MM.1S (cell line): ENCODE results near the gene TMTC2.

ENCODE experiments used
- DNase-seq: peaks from one replicate; pipeline ENCODE4 v3.0.0-alpha.2; 2015
- H2AFZ ChIP-seq: fragments of 300-600 bp; sonication (generic); 2 replicates; pipeline ENCODE4 v1.6.0; 2016; ENCODE audit warnings: antibody characterized with exemption, low read length
- H3F3A ChIP-seq: fragments of 300-600 bp; sonication (generic); 2 replicates; pipeline ENCODE4 v1.6.1; 2016; ENCODE audit warnings: mild to moderate bottlenecking, antibody characterized with exemption, low read length, moderate library complexity, mixed read lengths; ENCODE audit not compliant: insufficient read depth
- H3K27ac ChIP-seq: fragments of 300-600 bp; sonication (generic); 2 replicates; pipeline ENCODE4 v1.5.1; 2016; ENCODE audit warnings: mild to moderate bottlenecking, low read length
- H3K27me3 ChIP-seq: fragments of 300-600 bp; sonication (generic); replicated peaks from 2 replicates; pipeline ENCODE4 v1.6.0; 2016; ENCODE audit warnings: low read length; ENCODE audit not compliant: insufficient read depth
- H3K36me3 ChIP-seq: fragments of 300-600 bp; sonication (generic); replicated peaks from 2 replicates; pipeline ENCODE4 v1.6.1; 2016; ENCODE audit warnings: mild to moderate bottlenecking, low read length, mixed read lengths; ENCODE audit not compliant: insufficient read depth
- H3K4me1 ChIP-seq: fragments of 300-600 bp; sonication (generic); 2 replicates; pipeline ENCODE4 v1.6.1; 2016; ENCODE audit warnings: low read length, mixed read lengths
- H3K4me2 ChIP-seq: fragments of 300-600 bp; sonication (generic); 2 replicates; pipeline ENCODE4 v1.6.0; 2016; ENCODE audit warnings: low read depth, low read length
- H3K4me3 ChIP-seq: fragments of 300-600 bp; sonication (generic); 2 replicates; pipeline ENCODE4 v1.5.1; 2016; ENCODE audit warnings: low read length, mixed read lengths
- H3K79me2 ChIP-seq: fragments of 300-600 bp; sonication (generic); 2 replicates; pipeline ENCODE4 v1.6.1; 2016; ENCODE audit warnings: mixed run types, low read length, mixed read lengths
- H3K9ac ChIP-seq: fragments of 300-600 bp; sonication (generic); 2 replicates; pipeline ENCODE4 v1.6.1; 2016; ENCODE audit warnings: low read length, mixed read lengths
- H3K9me2 ChIP-seq: fragments of 300-600 bp; sonication (generic); replicated peaks from 2 replicates; pipeline ENCODE4 v1.6.1; 2016; ENCODE audit warnings: mild to moderate bottlenecking, low read length, mixed read lengths; ENCODE audit not compliant: insufficient read depth
- H3K9me3 ChIP-seq: fragments of 300-600 bp; sonication (generic); replicated peaks from 2 replicates; pipeline ENCODE4 v1.6.1; 2016; ENCODE audit warnings: mild to moderate bottlenecking, low read length, mixed read lengths; ENCODE audit not compliant: insufficient read depth
- H4K20me1 ChIP-seq: fragments of 300-600 bp; sonication (generic); 2 replicates; pipeline ENCODE4 v1.6.1; 2016; ENCODE audit warnings: mild to moderate bottlenecking, low read length, moderate library complexity, mixed read lengths; ENCODE audit not compliant: insufficient read depth
- CTCF ChIP-seq: fragments of 300-600 bp; sonication (generic); IDR thresholded peaks from 2 replicates; pipeline ENCODE4 v1.5.1; 2016; ENCODE audit warnings: antibody characterized with exemption, low read length, mixed read lengths
- EZH2 ChIP-seq: fragments of 300-600 bp; sonication (generic); optimal IDR thresholded peaks from 2 replicates; pipeline ENCODE3; 2017; ENCODE audit warnings: low read depth, mild to moderate bottlenecking, antibody characterized with exemption, low read length, mixed read lengths
- EZH2phosphoT487 ChIP-seq: fragments of 300-600 bp; sonication (generic); IDR thresholded peaks from 2 replicates; pipeline ENCODE4 v1.6.1; 2018; ENCODE audit warnings: antibody characterized with exemption, low read length

Gene TMTC2

GRCh38 chr12:82857276-82857675, 170.6 kb downstream of the TMTC2 start:
- H4K20me1 ChIP-seq, result no peaks in the 10 kb centered on the region
- H3K79me2 ChIP-seq, result no peaks in the 10 kb centered on the region
- no peak for TF ChIP-seq EZH2phosphoT487
- TF ChIP-seq EZH2, result no peak
- TF ChIP-seq CTCF, result no peak
- no peak overlapping the region for H3K4me3 ChIP-seq
- H3K9me3 ChIP-seq, result no peaks in the 10 kb centered on the region
- no peak overlapping the region for H2AFZ ChIP-seq
- no peak overlapping the region for H3K27ac ChIP-seq
- no peak overlapping the region for H3K4me2 ChIP-seq
- no peak overlapping the region for H3K9ac ChIP-seq
- H3K27me3 ChIP-seq, result no peaks in the 10 kb centered on the region
- H3K36me3 ChIP-seq, result no peaks in the 10 kb centered on the region
- no peaks in the 10 kb centered on the region for H3K4me1 ChIP-seq
- no peaks in the 10 kb centered on the region for H3K9me2 ChIP-seq
- DNase-seq, result no peak
- H3F3A ChIP-seq, result no peaks in the 10 kb centered on the region

- H3K9me2 ChIP-seq, result no peaks in the 10 kb centered on the region
- H3K27ac ChIP-seq, result no peak overlapping the region
- H3K4me3 ChIP-seq, result no peak overlapping the region
- H3K4me2 ChIP-seq, result no peak overlapping the region
- TF ChIP-seq CTCF (no peak), EZH2phosphoT487 (no peak), EZH2 (no peak)
- H3K27me3 ChIP-seq, result no peaks in the 10 kb centered on the region
- H4K20me1 ChIP-seq, result no peaks in the 10 kb centered on the region
- DNase-seq, result no peak
- H3K9ac ChIP-seq, result no peak overlapping the region
- no peaks in the 10 kb centered on the region for H3K9me3 ChIP-seq
- no peaks in the 10 kb centered on the region for H3K4me1 ChIP-seq
- H3K79me2 ChIP-seq, result no peaks in the 10 kb centered on the region
- H3F3A ChIP-seq, result no peaks in the 10 kb centered on the region
- no peaks in the 10 kb centered on the region for H3K36me3 ChIP-seq
- H2AFZ ChIP-seq, result no peak overlapping the region
These were observed 171.3 kb downstream of the TMTC2 start for GRCh38 chr12:82857911-82858533.

GRCh38 chr12:82858534-82858917, 171.8 kb downstream of the TMTC2 start:
- Histone ChIP-seq H3K9ac (no peak overlapping the region), H3K9me2 (no peaks in the 10 kb centered on the region), H3K9me3 (no peaks in the 10 kb centered on the region), H3K4me3 (no peak overlapping the region), H3K36me3 (no peaks in the 10 kb centered on the region), H3K27ac (no peak overlapping the region), H3K4me1 (no peaks in the 10 kb centered on the region), H2AFZ (no peak overlapping the region), H4K20me1 (no peaks in the 10 kb centered on the region), H3K4me2 (no peak overlapping the region), H3K27me3 (no peaks in the 10 kb centered on the region), H3K79me2 (no peaks in the 10 kb centered on the region), H3F3A (no peaks in the 10 kb centered on the region)
- no peak for DNase-seq
- no peak for TF ChIP-seq CTCF
- TF ChIP-seq EZH2phosphoT487, result no peak
- TF ChIP-seq EZH2, result no peak
